Smooth muscle cell (in vitro differentiated cells): ENCODE results near the gene SLC25A45. TPM values are rescaled to one million over a fixed set of nuclear protein-coding genes. Genes with fewer than 3 reads are reported as not detected.
A peak's percentile ranks its signal among the peaks of the same experiment; 100 is the strongest.
"Not testable (repeated sequence)": the region's sequence is repeated elsewhere in the genome, so short reads cannot be mapped to it uniquely, and the experiment has no call there.

Source experiments
- DNase-seq: peaks from one replicate; lab custom pipeline; 2025; ENCODE audit not compliant: unreplicated experiment; lab: John Stamatoyannopoulos, UW
- H2AFZ ChIP-seq: fragments of 200-600 bp; sonication (generic); 2 replicates; pipeline ENCODE4 v1.6.0; 2016; ENCODE audit warnings: antibody characterized with exemption, low read depth, mild to moderate bottlenecking
- H3F3A ChIP-seq: fragments of 200-600 bp; sonication (generic); 2 replicates; pipeline ENCODE4 v1.6.0; 2017; ENCODE audit warnings: antibody characterized with exemption, low read depth
- H3K27ac ChIP-seq: fragments of 200-600 bp; sonication (generic); 2 replicates; pipeline ENCODE4 v1.5.1; 2016; ENCODE audit warnings: low read depth, mild to moderate bottlenecking
- H3K27me3 ChIP-seq: fragments of 200-600 bp; sonication (generic); 2 replicates; pipeline ENCODE4 v1.6.1; 2016; ENCODE audit warnings: low read depth, mild to moderate bottlenecking
- H3K36me3 ChIP-seq: fragments of 200-600 bp; sonication (generic); 2 replicates; pipeline ENCODE4 v1.5.1; 2016; ENCODE audit warnings: low read depth
- H3K4me1 ChIP-seq: fragments of 200-600 bp; sonication (generic); 2 replicates; pipeline ENCODE4 v1.5.1; 2016; ENCODE audit warnings: low read depth
- H3K4me2 ChIP-seq: fragments of 200-600 bp; sonication (generic); 2 replicates; pipeline ENCODE4 v1.6.0; 2016; ENCODE audit warnings: mild to moderate bottlenecking
- H3K4me3 ChIP-seq: fragments of 200-600 bp; sonication (generic); 2 replicates; pipeline ENCODE4 v1.5.1; 2016; ENCODE audit warnings: mild to moderate bottlenecking
- H3K79me2 ChIP-seq: fragments of 200-600 bp; sonication (generic); 2 replicates; pipeline ENCODE4 v1.6.0; 2016; ENCODE audit warnings: low read depth, mild to moderate bottlenecking
- H3K9ac ChIP-seq: fragments of 200-600 bp; sonication (generic); 2 replicates; pipeline ENCODE4 v1.6.0; 2016; ENCODE audit warnings: low read depth
- H3K9me3 ChIP-seq: fragments of 200-600 bp; sonication (generic); replicated peaks from 2 replicates; pipeline ENCODE4 v1.5.1; 2016; ENCODE audit warnings: low read depth
- H4K20me1 ChIP-seq: fragments of 200-600 bp; sonication (generic); 2 replicates; pipeline ENCODE4 v1.6.0; 2016; ENCODE audit warnings: low read depth
- WGBS: methylation state at CpG from one replicate; pipeline ENCODE4 v1.1.7; 2016; ENCODE audit warnings: low lambda C conversion rate; 5-methylcytosine and 5-hydroxymethylcytosine counted together
- polyA plus RNA-seq: library from polyadenylated mRNA; unstranded; fragments of >200 nt; fragmentation: Nextera tagmentation; extraction: Ambion mirVana; gene quantifications from 2 replicates; pipeline ENCODE4 v1.2.1, GENCODE V29; 2016
- total RNA-seq: library from RNA; depleted of rRNA; stranded (reverse); fragments of >200 nt; gene quantifications from 2 replicates; pipeline ENCODE4 v1.2.3, GENCODE V29; 2014
- TF ChIP-seq, protein P1 (sequence below): fragments of 200-600 bp; sonication (generic); IDR thresholded peaks from 2 replicates; pipeline ENCODE4 v1.5.1; 2017; ENCODE audit warnings: borderline replicate concordance, mild to moderate bottlenecking, antibody characterized with exemption; ENCODE audit not compliant: insufficient read depth, poor library complexity, severe bottlenecking

The SLC25A45 gene
- total and polyA plus RNA-seq, 2 experiments from 2014 or later, result 0.81 to 3.4 TPM

DNA sequence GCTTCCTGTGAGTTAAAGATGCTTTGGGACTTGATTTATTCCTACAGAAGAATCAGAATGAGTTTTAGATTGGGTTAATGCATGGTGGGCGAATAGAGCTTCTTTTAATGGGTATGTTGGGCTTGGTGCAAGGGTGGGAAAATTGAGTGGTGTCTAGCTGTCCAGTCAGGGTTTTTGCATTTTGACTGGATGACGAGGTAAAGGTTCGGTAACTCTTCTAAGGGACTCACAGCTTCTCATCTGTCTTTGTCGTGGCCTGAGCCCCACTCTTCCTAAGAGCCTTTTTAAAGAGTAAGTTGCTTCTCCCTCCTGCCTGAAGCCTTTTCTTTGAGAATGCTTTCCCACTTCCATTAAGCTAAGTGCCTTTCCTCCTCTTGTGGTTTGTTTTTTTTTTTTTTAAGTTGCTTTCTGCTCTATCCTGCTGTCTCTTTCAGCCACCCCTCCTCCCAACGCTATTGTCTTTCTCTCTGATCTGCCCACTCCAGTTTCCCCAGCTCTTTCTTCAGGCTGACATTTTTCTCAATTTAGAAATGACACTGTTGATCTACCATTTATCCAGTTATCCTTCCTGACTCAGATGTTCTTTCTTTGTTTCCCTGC, 47.6 kb downstream of the SLC25A45 start:
- Histone ChIP-seq H3K9ac (peak overlapping the region; percentile 92), H2AFZ (no peak overlapping the region), H3K4me3 (peak overlapping the region; percentile 92), H3K9me3 (no peaks in the 10 kb centered on the region), H3K79me2 (peaks cover 61% of the 10 kb centered on the region), H4K20me1 (peaks cover 54% of the 10 kb centered on the region), H3F3A (peaks cover 9% of the 10 kb centered on the region), H3K36me3 (no peaks in the 10 kb centered on the region), H3K4me1 (peaks cover 10% of the 10 kb centered on the region), H3K4me2 (peak overlapping the region; percentile 84), H3K27ac (peak overlapping the region; percentile 75), H3K27me3 (no peaks in the 10 kb centered on the region)
- TF ChIP-seq, protein P1, sequence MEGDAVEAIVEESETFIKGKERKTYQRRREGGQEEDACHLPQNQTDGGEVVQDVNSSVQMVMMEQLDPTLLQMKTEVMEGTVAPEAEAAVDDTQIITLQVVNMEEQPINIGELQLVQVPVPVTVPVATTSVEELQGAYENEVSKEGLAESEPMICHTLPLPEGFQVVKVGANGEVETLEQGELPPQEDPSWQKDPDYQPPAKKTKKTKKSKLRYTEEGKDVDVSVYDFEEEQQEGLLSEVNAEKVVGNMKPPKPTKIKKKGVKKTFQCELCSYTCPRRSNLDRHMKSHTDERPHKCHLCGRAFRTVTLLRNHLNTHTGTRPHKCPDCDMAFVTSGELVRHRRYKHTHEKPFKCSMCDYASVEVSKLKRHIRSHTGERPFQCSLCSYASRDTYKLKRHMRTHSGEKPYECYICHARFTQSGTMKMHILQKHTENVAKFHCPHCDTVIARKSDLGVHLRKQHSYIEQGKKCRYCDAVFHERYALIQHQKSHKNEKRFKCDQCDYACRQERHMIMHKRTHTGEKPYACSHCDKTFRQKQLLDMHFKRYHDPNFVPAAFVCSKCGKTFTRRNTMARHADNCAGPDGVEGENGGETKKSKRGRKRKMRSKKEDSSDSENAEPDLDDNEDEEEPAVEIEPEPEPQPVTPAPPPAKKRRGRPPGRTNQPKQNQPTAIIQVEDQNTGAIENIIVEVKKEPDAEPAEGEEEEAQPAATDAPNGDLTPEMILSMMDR, result no peak
- DNase-seq, result no peak
- 15% methylated on average over 5 of the region's 5 CpGs for WGBS

DNA sequence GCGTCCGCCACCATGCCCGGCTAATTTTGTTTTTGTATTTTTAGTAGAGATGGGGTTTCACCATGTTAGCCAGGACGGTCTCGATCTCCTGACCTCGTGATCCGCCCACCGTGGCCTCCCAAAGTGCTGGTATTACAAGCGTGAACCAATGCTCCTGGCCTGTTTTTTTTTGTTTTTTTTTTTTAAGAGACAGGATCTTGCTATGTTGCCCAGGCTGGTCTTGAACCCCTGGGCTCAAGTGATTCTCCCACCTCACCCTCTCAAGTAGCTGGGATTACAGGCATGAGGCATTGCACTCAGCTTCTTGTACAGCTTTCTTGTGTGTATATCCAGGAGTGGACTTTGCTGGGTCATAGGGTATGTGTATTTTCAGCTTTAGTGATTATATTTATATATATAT, 49.9 kb downstream of the SLC25A45 start:
- H3K36me3 ChIP-seq, H3K4me3 ChIP-seq, H3K27me3 ChIP-seq, H3F3A ChIP-seq, H3K27ac ChIP-seq, H2AFZ ChIP-seq, DNase-seq, H3K4me2 ChIP-seq, H3K9me3 ChIP-seq, H3K9ac ChIP-seq: not testable (repeated sequence)
- Histone ChIP-seq H3K79me2 (peaks cover 39% of the 10 kb centered on the region), H3K4me1 (peaks cover 10% of the 10 kb centered on the region), H4K20me1 (peaks cover 32% of the 10 kb centered on the region)
- 96% methylated on average over 9 of the region's 9 CpGs for WGBS

DNA sequence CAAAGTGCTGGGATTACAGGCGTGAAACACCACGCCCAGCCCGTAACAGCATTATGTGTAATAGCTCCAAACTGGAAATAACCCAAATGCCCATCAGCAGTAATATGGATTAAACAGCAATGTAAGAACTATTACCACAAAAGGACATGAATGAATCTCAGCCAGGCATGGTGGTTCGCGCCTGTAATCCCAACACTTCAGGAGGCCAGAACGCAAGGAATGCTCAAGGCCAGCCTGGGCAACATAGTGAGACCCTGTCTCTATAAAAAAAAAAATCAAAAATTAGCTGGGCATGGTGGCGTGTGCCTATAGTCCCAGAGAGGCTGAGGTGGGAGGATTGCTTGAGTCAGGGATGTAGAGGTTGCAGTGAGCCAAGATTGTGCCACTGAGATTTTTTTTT, 51.9 kb downstream of the SLC25A45 start:
- no peak overlapping the region for H3K4me3 ChIP-seq
- peaks cover 8% of the 10 kb centered on the region for H3K4me1 ChIP-seq

DNA sequence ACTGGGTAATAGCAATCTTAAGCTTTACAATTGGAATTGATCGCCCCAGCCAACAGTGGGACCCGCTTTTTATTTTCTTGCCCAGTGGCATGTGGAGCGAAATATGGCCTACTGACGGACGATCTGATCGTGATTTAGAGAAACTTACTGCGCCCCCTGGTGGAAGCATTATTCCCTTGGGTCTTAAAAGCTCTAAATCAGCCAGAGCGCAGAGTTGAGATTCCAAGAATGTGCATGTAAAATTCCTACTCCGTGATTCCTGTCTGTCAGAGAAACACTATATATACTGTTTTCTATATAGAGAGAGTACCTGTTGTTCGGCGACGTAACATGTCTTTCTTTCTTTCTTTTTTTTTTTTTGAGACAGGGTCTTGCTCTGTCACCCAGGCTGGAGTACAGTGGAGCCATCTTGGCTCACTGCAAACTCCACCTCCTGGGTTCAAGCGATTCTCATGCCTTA, 52.5 kb downstream of the SLC25A45 start:
- Histone ChIP-seq H4K20me1 (peaks cover 7% of the 10 kb centered on the region), H3F3A (no peaks in the 10 kb centered on the region), H3K9ac (no peak overlapping the region), H3K79me2 (peaks cover 12% of the 10 kb centered on the region), H3K4me3 (no peak overlapping the region), H3K27me3 (no peaks in the 10 kb centered on the region), H3K4me1 (peaks cover 2% of the 10 kb centered on the region), H3K4me2 (peak overlapping the region; percentile 68), H2AFZ (no peak overlapping the region), H3K36me3 (no peaks in the 10 kb centered on the region), H3K27ac (no peak overlapping the region), H3K9me3 (no peaks in the 10 kb centered on the region)
- 13% methylated on average over 13 of the region's 13 CpGs for WGBS
- DNase-seq, result peak; percentile 31
- TF ChIP-seq, protein P1, result peak; percentile 78

More for the DNA sequence above, 51.9 kb downstream of the SLC25A45 start:
- H3K4me2 ChIP-seq, result no peak overlapping the region
- H3K9me3 ChIP-seq, result no peaks in the 10 kb centered on the region
- TF ChIP-seq, protein P1, result no peak
- no peak overlapping the region for H2AFZ ChIP-seq
- H4K20me1 ChIP-seq, result peaks cover 13% of the 10 kb centered on the region
- DNase-seq, result no peak
- 96% methylated on average over 7 of the region's 7 CpGs for WGBS
- no peaks in the 10 kb centered on the region for H3K27me3 ChIP-seq
- H3K36me3 ChIP-seq, result no peaks in the 10 kb centered on the region
- H3F3A ChIP-seq, result peaks cover 3% of the 10 kb centered on the region
- H3K27ac ChIP-seq, result no peak overlapping the region
- H3K9ac ChIP-seq, result no peak overlapping the region
- peaks cover 18% of the 10 kb centered on the region for H3K79me2 ChIP-seq
